ENCODE measurements around the gene ZNFX1.

Gene ZNFX1

GRCh38 chr20:49214571-49214970 lies 63.3 kb downstream of the ZNFX1 start:
- Histone ChIP-seq H3K79me2 (ENCODE audit: control insufficient read depth, insufficient read depth, low read length, poor library complexity) (peaks cover 3% of the 10 kb centered on the region), H3K4me1 (ENCODE audit: control insufficient read depth in 1 of 2, insufficient read depth in 2 of 2, low read length in 2 of 2) (peaks cover 0 to 4% of the 10 kb centered on the region in 2 experiments), H2AFZ (ENCODE audit: insufficient read depth, low read length, poor library complexity) (no peak overlapping the region), H3K27ac (ENCODE audit: low read depth, low read length) (no peak overlapping the region), H3K27me3 (ENCODE audit: insufficient read depth, low read length) (no peaks in the 10 kb centered on the region), H2BK120ac (ENCODE audit: insufficient read depth, low read length, poor library complexity) (no peak overlapping the region), H2BK5ac (ENCODE audit: low read depth, low read length, poor library complexity) (no peak overlapping the region), H3K4ac (ENCODE audit: low read depth, low read length) (no peak overlapping the region), H4K91ac (ENCODE audit: low read depth, low read length) (no peak overlapping the region), H3K9me3 (ENCODE audit: insufficient read depth, low read depth, low read length) (no peaks in the 10 kb centered on the region), H3K9ac (ENCODE audit: low read length) (no peak overlapping the region), H2AK5ac (ENCODE audit: low read length) (no peak overlapping the region), H2BK12ac (ENCODE audit: low read length) (no peak overlapping the region), H3K36me3 (ENCODE audit: control insufficient read depth in 1 of 2, insufficient read depth in 2 of 2, low read length in 2 of 2) (no peaks in the 10 kb centered on the region), H3K23ac (ENCODE audit: low read length) (no peak overlapping the region), H3K79me1 (ENCODE audit: low read length) (peaks cover 6% of the 10 kb centered on the region), H3K4me3 (ENCODE audit: low read depth, low read length) (no peak overlapping the region), H3K18ac (ENCODE audit: low read length) (no peak overlapping the region), H4K8ac (ENCODE audit: low read depth, low read length) (no peak overlapping the region), H3K14ac (ENCODE audit: low read length) (no peak overlapping the region), H3K4me2 (ENCODE audit: low read length) (no peak overlapping the region), H4K12ac (ENCODE audit: low read depth, low read length) (no peak overlapping the region)
- DNase-seq: no peak

GRCh38 chr20:49210757-49211110 lies 67.1 kb downstream of the ZNFX1 start:
- H3K9me3 ChIP-seq (ENCODE audit: insufficient read depth, low read depth, low read length): no peaks in the 10 kb centered on the region
- no peak overlapping the region for H3K27ac ChIP-seq (ENCODE audit: low read depth, low read length)
- H2BK5ac ChIP-seq (ENCODE audit: low read depth, low read length, poor library complexity): no peak overlapping the region
- H3K79me1 ChIP-seq (ENCODE audit: low read length): no peaks in the 10 kb centered on the region
- no peak overlapping the region for H2BK12ac ChIP-seq (ENCODE audit: low read length)
- WGBS (ENCODE audit: extremely low coverage, insufficient coverage, insufficient read length): no CpG with 5 or more reads among the region's 1 CpG
- H3K9ac ChIP-seq (ENCODE audit: low read length): no peak overlapping the region
- H3K4me2 ChIP-seq (ENCODE audit: low read length): no peak overlapping the region
- H3K79me2 ChIP-seq (ENCODE audit: control insufficient read depth, insufficient read depth, low read length, poor library complexity): no peaks in the 10 kb centered on the region
- H3K18ac ChIP-seq (ENCODE audit: low read length): no peak overlapping the region
- DNase-seq: no peak
- H3K23ac ChIP-seq (ENCODE audit: low read length): no peak overlapping the region
- H4K8ac ChIP-seq (ENCODE audit: low read depth, low read length): no peak overlapping the region
- H3K14ac ChIP-seq (ENCODE audit: low read length): no peak overlapping the region
- no peak overlapping the region for H4K91ac ChIP-seq (ENCODE audit: low read depth, low read length)
- no peak overlapping the region for H2BK120ac ChIP-seq (ENCODE audit: insufficient read depth, low read length, poor library complexity)
- no peaks in the 10 kb centered on the region for H3K4me1 ChIP-seq (ENCODE audit: control insufficient read depth in 1 of 2, insufficient read depth in 2 of 2, low read length in 2 of 2)
- H3K4ac ChIP-seq (ENCODE audit: low read depth, low read length): no peak overlapping the region
- no peak overlapping the region for H2AFZ ChIP-seq (ENCODE audit: insufficient read depth, low read length, poor library complexity)
- no peak overlapping the region for H2AK5ac ChIP-seq (ENCODE audit: low read length)
- H4K12ac ChIP-seq (ENCODE audit: low read depth, low read length): no peak overlapping the region
- H3K27me3 ChIP-seq (ENCODE audit: insufficient read depth, low read length): no peaks in the 10 kb centered on the region
- no peak overlapping the region for H3K4me3 ChIP-seq (ENCODE audit: low read depth, low read length)
- no peaks in the 10 kb centered on the region for H3K36me3 ChIP-seq (ENCODE audit: control insufficient read depth in 1 of 2, insufficient read depth in 2 of 2, low read length in 2 of 2)

GRCh38 chr20:49210101-49210756 lies 67.6 kb downstream of the ZNFX1 start:
- no peak overlapping the region for H2BK5ac ChIP-seq (ENCODE audit: low read depth, low read length, poor library complexity)
- no peak overlapping the region for H3K18ac ChIP-seq (ENCODE audit: low read length)

GRCh38 chr20:49207076-49207475 lies 70.8 kb downstream of the ZNFX1 start:
- H3K9me3 ChIP-seq (ENCODE audit: insufficient read depth, low read depth, low read length): no peaks in the 10 kb centered on the region
- DNase-seq: no peak
- no peak overlapping the region for H3K18ac ChIP-seq (ENCODE audit: low read length)
- H3K4me2 ChIP-seq (ENCODE audit: low read length): no peak overlapping the region
- H3K36me3 ChIP-seq (ENCODE audit: control insufficient read depth in 1 of 2, insufficient read depth in 2 of 2, low read length in 2 of 2): no peaks in the 10 kb centered on the region
- H2BK5ac ChIP-seq (ENCODE audit: low read depth, low read length, poor library complexity): no peak overlapping the region
- no peak overlapping the region for H4K8ac ChIP-seq (ENCODE audit: low read depth, low read length)
- H3K27ac ChIP-seq (ENCODE audit: low read depth, low read length): no peak overlapping the region
- no peak overlapping the region for H3K4me3 ChIP-seq (ENCODE audit: low read depth, low read length)
- H3K79me1 ChIP-seq (ENCODE audit: low read length): no peaks in the 10 kb centered on the region
- no peak overlapping the region for H3K9ac ChIP-seq (ENCODE audit: low read length)
- no peaks in the 10 kb centered on the region for H3K4me1 ChIP-seq (ENCODE audit: control insufficient read depth in 1 of 2, insufficient read depth in 2 of 2, low read length in 2 of 2)
- no peak overlapping the region for H2BK120ac ChIP-seq (ENCODE audit: insufficient read depth, low read length, poor library complexity)
- no peak overlapping the region for H2AFZ ChIP-seq (ENCODE audit: insufficient read depth, low read length, poor library complexity)
- H4K12ac ChIP-seq (ENCODE audit: low read depth, low read length): no peak overlapping the region
- WGBS (ENCODE audit: extremely low coverage, insufficient coverage, insufficient read length): no CpG with 5 or more reads among the region's 6 CpGs
- no peak overlapping the region for H4K91ac ChIP-seq (ENCODE audit: low read depth, low read length)
- no peak overlapping the region for H2BK12ac ChIP-seq (ENCODE audit: low read length)
- no peak overlapping the region for H2AK5ac ChIP-seq (ENCODE audit: low read length)
- no peaks in the 10 kb centered on the region for H3K27me3 ChIP-seq (ENCODE audit: insufficient read depth, low read length)
- no peaks in the 10 kb centered on the region for H3K79me2 ChIP-seq (ENCODE audit: control insufficient read depth, insufficient read depth, low read length, poor library complexity)
- H3K14ac ChIP-seq (ENCODE audit: low read length): no peak overlapping the region
- H3K23ac ChIP-seq (ENCODE audit: low read length): no peak overlapping the region
- H3K4ac ChIP-seq (ENCODE audit: low read depth, low read length): no peak overlapping the region

More at GRCh38 chr20:49210101-49210756, 67.6 kb downstream of the ZNFX1 start:
- WGBS (ENCODE audit: extremely low coverage, insufficient coverage, insufficient read length): no CpG with 5 or more reads among the region's 1 CpG
- no peak overlapping the region for H4K91ac ChIP-seq (ENCODE audit: low read depth, low read length)
- no peak overlapping the region for H2BK12ac ChIP-seq (ENCODE audit: low read length)
- no peaks in the 10 kb centered on the region for H3K4me1 ChIP-seq (ENCODE audit: control insufficient read depth in 1 of 2, insufficient read depth in 2 of 2, low read length in 2 of 2)
- H2AFZ ChIP-seq (ENCODE audit: insufficient read depth, low read length, poor library complexity): no peak overlapping the region
- H3K4ac ChIP-seq (ENCODE audit: low read depth, low read length): no peak overlapping the region
- H4K8ac ChIP-seq (ENCODE audit: low read depth, low read length): no peak overlapping the region
- no peak for DNase-seq
- H3K27me3 ChIP-seq (ENCODE audit: insufficient read depth, low read length): no peaks in the 10 kb centered on the region
- H2BK120ac ChIP-seq (ENCODE audit: insufficient read depth, low read length, poor library complexity): no peak overlapping the region
- H3K9ac ChIP-seq (ENCODE audit: low read length): no peak overlapping the region
- no peak overlapping the region for H4K12ac ChIP-seq (ENCODE audit: low read depth, low read length)
- no peaks in the 10 kb centered on the region for H3K79me1 ChIP-seq (ENCODE audit: low read length)
- no peaks in the 10 kb centered on the region for H3K9me3 ChIP-seq (ENCODE audit: insufficient read depth, low read depth, low read length)
- no peak overlapping the region for H3K4me3 ChIP-seq (ENCODE audit: low read depth, low read length)
- H3K27ac ChIP-seq (ENCODE audit: low read depth, low read length): no peak overlapping the region
- no peak overlapping the region for H3K23ac ChIP-seq (ENCODE audit: low read length)
- H3K14ac ChIP-seq (ENCODE audit: low read length): no peak overlapping the region
- H2AK5ac ChIP-seq (ENCODE audit: low read length): no peak overlapping the region
- no peaks in the 10 kb centered on the region for H3K79me2 ChIP-seq (ENCODE audit: control insufficient read depth, insufficient read depth, low read length, poor library complexity)
- H3K4me2 ChIP-seq (ENCODE audit: low read length): no peak overlapping the region
- no peaks in the 10 kb centered on the region for H3K36me3 ChIP-seq (ENCODE audit: control insufficient read depth in 1 of 2, insufficient read depth in 2 of 2, low read length in 2 of 2)

Measured in trophoblast cell (in vitro differentiated cells and primary cell).